Endothelial cell (in vitro differentiated cells): ENCODE results near the gene GRM4. TPM values are rescaled to one million over a fixed set of nuclear protein-coding genes. Genes with fewer than 3 reads are reported as not detected.

Experiments
- DNase-seq: peaks from one replicate; pipeline ENCODE4 v3.0.0; 2021; ENCODE audit warnings: low spot score
- H3K27ac Mint-ChIP-seq: one replicate; pipeline ENCODE4 v1.8.0; 2021; ENCODE audit warnings: mixed read lengths, inconsistent platforms; ENCODE audit not compliant: unreplicated experiment
- H3K27me3 Mint-ChIP-seq: one replicate; pipeline ENCODE4 v1.8.0; 2021; ENCODE audit warnings: mild to moderate bottlenecking, moderate library complexity, mixed read lengths, inconsistent platforms; ENCODE audit not compliant: unreplicated experiment
- H3K36me3 Mint-ChIP-seq: one replicate; pipeline ENCODE4 v1.8.0; 2021; ENCODE audit warnings: mild to moderate bottlenecking, low read depth, mixed read lengths, inconsistent platforms; ENCODE audit not compliant: unreplicated experiment
- H3K4me1 Mint-ChIP-seq: one replicate; pipeline ENCODE4 v1.8.0; 2021; ENCODE audit warnings: mild to moderate bottlenecking, mixed read lengths, inconsistent platforms; ENCODE audit not compliant: unreplicated experiment
- H3K4me3 Mint-ChIP-seq: one replicate; pipeline ENCODE4 v1.8.0; 2021; ENCODE audit warnings: mild to moderate bottlenecking, mixed read lengths, inconsistent platforms; ENCODE audit not compliant: unreplicated experiment
- H3K9me3 Mint-ChIP-seq: one replicate; pipeline ENCODE4 v1.8.0; 2021; ENCODE audit warnings: mixed read lengths, inconsistent platforms; ENCODE audit not compliant: unreplicated experiment
- total RNA-seq: library from RNA; stranded (reverse); fragmentation: NEBNext Ultra II Directional; extraction: Animal tissue kit (Norgen Biotek cat#: 25700); gene quantifications from one replicate; pipeline ENCODE4 v1.2.1, GENCODE V29; 2021; ENCODE audit not compliant: unreplicated experiment
- TF ChIP-seq, protein P1 (sequence below): fragments of 200-600 bp; sonication (generic); IDR thresholded peaks from one replicate; pipeline ENCODE4 v1.5.0; 2021; ENCODE audit warnings: antibody characterized with exemption; ENCODE audit not compliant: unreplicated experiment

Gene GRM4
- total RNA-seq, 1 donor from 2014 or later, result 2.6 TPM

DNA sequence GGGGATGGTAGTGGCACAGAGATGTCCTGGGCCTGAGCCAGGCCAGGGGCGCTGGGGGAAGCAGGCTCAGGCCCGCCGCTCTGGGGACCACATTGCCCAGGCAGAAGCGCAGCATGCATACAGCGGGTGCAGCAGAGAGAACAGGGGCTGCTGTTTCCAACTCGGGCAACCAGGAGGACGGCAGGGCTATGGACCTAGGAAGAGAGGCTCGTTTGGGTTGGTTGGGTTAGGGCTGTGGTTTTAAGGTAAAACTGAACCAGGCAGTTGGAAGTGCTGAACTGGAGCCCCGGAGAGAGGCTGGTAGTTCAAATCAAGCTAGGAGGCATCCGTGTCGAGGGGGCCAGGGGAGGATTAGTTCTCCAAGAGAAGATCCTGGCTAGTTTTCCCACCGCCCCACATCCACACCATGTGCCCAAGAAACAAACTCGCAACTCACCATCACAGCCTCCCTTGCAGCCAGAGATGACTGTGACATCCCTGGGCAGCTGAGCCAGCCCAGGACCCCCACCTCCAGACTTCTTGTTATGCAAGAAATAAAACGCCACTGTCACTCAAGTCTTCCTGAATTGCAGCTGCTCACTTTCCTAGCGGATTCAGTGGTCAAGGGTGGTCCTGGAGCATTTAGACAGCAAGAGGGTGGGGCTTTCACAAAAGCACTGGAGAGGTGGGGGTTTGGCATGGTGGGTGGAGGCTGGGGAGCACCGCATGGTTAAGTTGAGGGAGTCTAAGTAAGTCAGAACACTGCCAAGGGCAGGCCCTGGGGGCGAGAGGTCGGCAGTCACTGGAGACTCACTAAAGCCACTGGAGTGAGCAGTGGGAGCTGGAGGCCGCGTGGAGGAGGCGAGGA lies 161.2 kb downstream of the GRM4 start:
- no peak overlapping the region for H3K27ac Mint-ChIP-seq
- no peaks in the 10 kb centered on the region for H3K36me3 Mint-ChIP-seq
- peaks cover 3% of the 10 kb centered on the region for H3K27me3 Mint-ChIP-seq
- H3K4me1 Mint-ChIP-seq, result peaks cover 3% of the 10 kb centered on the region
- H3K9me3 Mint-ChIP-seq, result no peaks in the 10 kb centered on the region
- TF ChIP-seq, protein P1, sequence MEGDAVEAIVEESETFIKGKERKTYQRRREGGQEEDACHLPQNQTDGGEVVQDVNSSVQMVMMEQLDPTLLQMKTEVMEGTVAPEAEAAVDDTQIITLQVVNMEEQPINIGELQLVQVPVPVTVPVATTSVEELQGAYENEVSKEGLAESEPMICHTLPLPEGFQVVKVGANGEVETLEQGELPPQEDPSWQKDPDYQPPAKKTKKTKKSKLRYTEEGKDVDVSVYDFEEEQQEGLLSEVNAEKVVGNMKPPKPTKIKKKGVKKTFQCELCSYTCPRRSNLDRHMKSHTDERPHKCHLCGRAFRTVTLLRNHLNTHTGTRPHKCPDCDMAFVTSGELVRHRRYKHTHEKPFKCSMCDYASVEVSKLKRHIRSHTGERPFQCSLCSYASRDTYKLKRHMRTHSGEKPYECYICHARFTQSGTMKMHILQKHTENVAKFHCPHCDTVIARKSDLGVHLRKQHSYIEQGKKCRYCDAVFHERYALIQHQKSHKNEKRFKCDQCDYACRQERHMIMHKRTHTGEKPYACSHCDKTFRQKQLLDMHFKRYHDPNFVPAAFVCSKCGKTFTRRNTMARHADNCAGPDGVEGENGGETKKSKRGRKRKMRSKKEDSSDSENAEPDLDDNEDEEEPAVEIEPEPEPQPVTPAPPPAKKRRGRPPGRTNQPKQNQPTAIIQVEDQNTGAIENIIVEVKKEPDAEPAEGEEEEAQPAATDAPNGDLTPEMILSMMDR, result no peak
- no peak overlapping the region for H3K4me3 Mint-ChIP-seq
- no peak for DNase-seq

DNA sequence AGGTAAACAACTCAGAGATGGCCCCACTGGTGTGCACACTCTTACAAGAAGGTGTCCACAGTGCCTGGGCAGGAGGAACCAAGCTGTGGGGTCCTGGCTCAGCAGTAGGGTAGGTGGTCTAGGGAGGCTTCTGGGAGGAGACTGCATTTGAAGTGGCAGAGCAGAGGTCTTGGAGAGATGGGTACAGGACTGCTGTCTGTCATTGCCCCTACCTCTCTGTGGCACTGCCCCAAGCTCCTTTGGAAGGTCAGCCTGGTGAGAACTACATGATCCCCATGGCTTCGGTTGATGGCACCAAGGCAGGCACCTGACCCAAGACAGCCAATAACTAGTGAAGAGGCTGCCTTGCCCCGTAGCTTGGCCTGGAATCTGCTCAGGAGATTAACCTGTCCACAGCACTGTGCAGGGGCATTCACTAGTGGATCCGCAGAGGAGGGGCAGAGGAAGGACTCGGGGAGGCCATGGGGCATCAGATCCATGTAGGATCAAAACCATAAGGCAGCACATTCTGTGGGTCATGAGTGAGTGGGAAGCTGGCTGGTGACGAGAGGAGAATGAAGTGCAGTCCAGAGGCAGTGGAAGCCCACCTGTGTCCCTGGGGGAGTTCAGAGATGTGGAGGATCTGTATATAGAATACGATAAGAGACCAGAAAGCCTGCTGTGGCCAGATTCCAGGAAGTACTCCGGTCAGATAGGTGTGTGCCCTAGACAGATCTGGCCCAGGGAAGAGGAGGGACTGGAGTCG lies 162.0 kb downstream of the GRM4 start:
- no peak overlapping the region for H3K4me3 Mint-ChIP-seq
- H3K27ac Mint-ChIP-seq, result no peak overlapping the region
- no peaks in the 10 kb centered on the region for H3K9me3 Mint-ChIP-seq
- peaks cover 3% of the 10 kb centered on the region for H3K4me1 Mint-ChIP-seq
- TF ChIP-seq, protein P1, result no peak
- H3K27me3 Mint-ChIP-seq, result peaks cover 7% of the 10 kb centered on the region
- H3K36me3 Mint-ChIP-seq, result no peaks in the 10 kb centered on the region
- DNase-seq, result no peak

DNA sequence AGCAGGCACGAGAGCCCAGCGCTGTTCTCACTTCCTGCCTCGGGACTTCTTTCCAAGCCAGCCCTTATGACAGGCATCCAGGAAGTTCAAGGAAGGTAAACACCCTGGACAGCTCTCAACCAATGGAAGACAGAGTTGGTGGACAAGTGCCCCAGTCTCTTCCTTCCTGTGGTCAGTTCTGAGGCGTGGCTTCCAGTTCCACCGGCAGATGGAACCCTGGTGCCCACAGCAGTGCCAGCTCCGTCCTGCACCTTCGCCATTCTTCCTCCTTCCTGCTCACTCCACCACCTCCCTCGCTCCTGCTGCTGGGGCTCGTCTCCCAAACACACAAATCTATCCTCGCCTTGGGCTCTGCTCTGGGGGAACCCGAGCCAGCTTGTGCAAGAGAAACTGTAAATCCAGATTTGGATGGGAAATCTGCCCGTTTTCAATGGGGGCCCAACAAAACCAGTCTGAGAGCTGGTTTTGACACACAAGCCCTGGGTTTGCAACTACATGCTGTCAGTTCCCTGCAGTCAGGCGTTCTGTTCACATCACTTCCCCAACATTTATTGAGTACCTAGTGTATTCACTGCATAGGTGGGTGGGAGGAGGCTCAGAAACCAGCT lies 162.7 kb downstream of the GRM4 start:
- Mint-ChIP-seq H3K36me3 (no peaks in the 10 kb centered on the region), H3K4me3 (no peak overlapping the region), H3K4me1 (peaks cover 3% of the 10 kb centered on the region), H3K27ac (no peak overlapping the region), H3K9me3 (no peaks in the 10 kb centered on the region), H3K27me3 (peaks cover 7% of the 10 kb centered on the region)
- no peak for DNase-seq
- TF ChIP-seq, protein P1, result no peak

DNA sequence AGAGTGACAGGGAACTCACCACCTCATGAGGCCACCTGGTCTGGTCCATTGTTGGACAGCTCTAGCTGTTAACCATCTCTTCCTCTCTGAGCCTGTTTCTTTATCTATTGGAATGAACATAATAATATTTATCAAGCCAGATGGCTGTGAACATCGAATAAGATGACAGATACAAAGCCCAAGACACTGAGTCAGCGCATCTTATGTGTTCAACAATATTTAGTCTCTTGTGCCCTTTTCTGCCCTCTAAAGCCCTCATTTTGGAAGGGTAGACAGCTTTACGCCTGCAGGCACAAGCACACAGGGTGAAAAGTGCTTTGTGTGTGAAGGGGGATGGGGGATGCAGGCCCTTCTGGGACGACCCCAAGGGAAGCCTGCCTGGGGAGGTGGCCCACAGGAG lies 164.0 kb downstream of the GRM4 start:
- H3K4me3 Mint-ChIP-seq, result no peak overlapping the region
- H3K4me1 Mint-ChIP-seq, result peaks cover 5% of the 10 kb centered on the region
- H3K36me3 Mint-ChIP-seq, result no peaks in the 10 kb centered on the region
- H3K9me3 Mint-ChIP-seq, result no peaks in the 10 kb centered on the region
- no peak for DNase-seq
- H3K27me3 Mint-ChIP-seq, result peaks cover 11% of the 10 kb centered on the region
- TF ChIP-seq, protein P1, result no peak
- H3K27ac Mint-ChIP-seq, result no peak overlapping the region
